Ascending aorta (tissue), 2 donors: ENCODE results near the gene MARCHF3. TPM values are rescaled to one million over a fixed set of nuclear protein-coding genes. Genes with fewer than 3 reads are reported as not detected.

Experiments
- DNase-seq, 2 donors: peaks; one replicate each; pipeline ENCODE4 v3.0.0-alpha.2; 2019; ENCODE audit warnings: low spot score in 2 of 2
- H3K27ac ChIP-seq, 2 donors: fragments of 200-600 bp; sonication (generic); one replicate each; pipeline ENCODE4 v1.5.1; 2016 to 2017; ENCODE audit warnings: mild to moderate bottlenecking in 1 of 2
- H3K27me3 ChIP-seq: fragments of 200-600 bp; sonication (generic); one replicate; pipeline ENCODE4 v1.5.1; 2017
- H3K36me3 ChIP-seq, 2 donors: fragments of 200-600 bp; sonication (generic); one replicate each; pipeline ENCODE4 v1.5.1; 2016
- H3K4me1 ChIP-seq, 2 donors: fragments of 200-600 bp; sonication (generic); one replicate each; pipeline ENCODE4 v1.5.1; 2016 to 2017; ENCODE audit warnings: mild to moderate bottlenecking in 1 of 2
- H3K4me3 ChIP-seq, 2 donors: fragments of 200-600 bp; sonication (generic); one replicate each; pipeline ENCODE4 v1.5.1; 2016 to 2017; ENCODE audit warnings: mild to moderate bottlenecking in 1 of 2
- H3K9me3 ChIP-seq, 2 donors: fragments of 200-600 bp; sonication (generic); one replicate each; pipeline ENCODE4 v1.5.1; 2016
- intact Hi-C: fragments of 100-400 bp; cut with DNase I; formaldehyde crosslinking; loops from one replicate; pipeline ENCODE4 v1.15.1; 2023
- total RNA-seq: library from RNA; depleted of rRNA; stranded (reverse); fragments of >200 nt; gene quantifications from one replicate; pipeline ENCODE4 v1.1.0, GENCODE V29; 2016
- TF ChIP-seq, protein P1 (sequence below), 3 experiments: fragments of 200-600 bp in 2 of 3; fragments of 450-650 bp in 1 of 3; sonication (generic) in 2 of 3; IDR thresholded peaks; one replicate each; pipeline ENCODE4 v1.5.1; 2016 to 2019; ENCODE audit warnings: antibody characterized with exemption in 3 of 3, mild to moderate bottlenecking in 1 of 3, moderate library complexity in 1 of 3

The MARCHF3 gene
- total RNA-seq, 1 donor from 2014 or later, result 22.6 TPM

DNA sequence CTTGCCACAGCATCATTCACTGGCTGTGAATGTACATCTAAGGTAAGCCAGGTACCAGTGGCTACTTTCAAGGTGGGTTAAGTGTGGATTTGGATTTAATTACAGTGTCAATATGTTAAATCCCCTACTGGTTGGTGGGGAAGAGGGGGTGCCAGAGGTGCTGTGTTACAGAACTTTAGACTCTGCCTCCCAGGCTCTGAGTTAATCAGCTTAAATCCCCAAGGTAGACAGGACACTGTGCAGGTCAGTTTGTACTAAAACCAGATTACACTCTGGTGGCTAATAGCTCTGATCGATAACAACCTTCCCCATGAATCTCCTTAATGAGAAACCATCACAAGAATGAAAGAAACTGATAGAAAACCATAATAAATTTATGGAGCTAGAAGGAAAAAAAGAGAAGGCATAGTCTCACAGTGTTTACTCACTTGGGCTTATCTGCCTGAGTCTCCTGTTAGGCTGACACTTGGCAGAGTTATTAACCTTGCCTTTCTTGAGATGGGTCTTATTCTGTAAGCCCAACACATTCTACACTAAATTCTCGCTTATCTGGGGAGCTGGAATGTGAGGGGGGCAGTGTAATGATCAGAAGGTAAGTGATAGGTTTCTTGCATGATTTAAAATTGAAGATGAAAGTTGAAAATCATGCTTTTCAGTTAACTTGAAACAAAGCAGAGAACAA is 146.7 kb downstream of the MARCHF3 start:
- Histone ChIP-seq H3K36me3 (no peaks in the 10 kb centered on the region), H3K4me3 (no peak overlapping the region), H3K9me3 (no peaks in the 10 kb centered on the region), H3K27ac (no peak overlapping the region), H3K4me1 (no peaks in the 10 kb centered on the region), H3K27me3 (no peaks in the 10 kb centered on the region)
- TF ChIP-seq, protein P1, sequence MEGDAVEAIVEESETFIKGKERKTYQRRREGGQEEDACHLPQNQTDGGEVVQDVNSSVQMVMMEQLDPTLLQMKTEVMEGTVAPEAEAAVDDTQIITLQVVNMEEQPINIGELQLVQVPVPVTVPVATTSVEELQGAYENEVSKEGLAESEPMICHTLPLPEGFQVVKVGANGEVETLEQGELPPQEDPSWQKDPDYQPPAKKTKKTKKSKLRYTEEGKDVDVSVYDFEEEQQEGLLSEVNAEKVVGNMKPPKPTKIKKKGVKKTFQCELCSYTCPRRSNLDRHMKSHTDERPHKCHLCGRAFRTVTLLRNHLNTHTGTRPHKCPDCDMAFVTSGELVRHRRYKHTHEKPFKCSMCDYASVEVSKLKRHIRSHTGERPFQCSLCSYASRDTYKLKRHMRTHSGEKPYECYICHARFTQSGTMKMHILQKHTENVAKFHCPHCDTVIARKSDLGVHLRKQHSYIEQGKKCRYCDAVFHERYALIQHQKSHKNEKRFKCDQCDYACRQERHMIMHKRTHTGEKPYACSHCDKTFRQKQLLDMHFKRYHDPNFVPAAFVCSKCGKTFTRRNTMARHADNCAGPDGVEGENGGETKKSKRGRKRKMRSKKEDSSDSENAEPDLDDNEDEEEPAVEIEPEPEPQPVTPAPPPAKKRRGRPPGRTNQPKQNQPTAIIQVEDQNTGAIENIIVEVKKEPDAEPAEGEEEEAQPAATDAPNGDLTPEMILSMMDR (IDR thresholded peaks at IDR 0.05), result no peak
- no peak for DNase-seq
- intact Hi-C loops, result no loop called here

DNA sequence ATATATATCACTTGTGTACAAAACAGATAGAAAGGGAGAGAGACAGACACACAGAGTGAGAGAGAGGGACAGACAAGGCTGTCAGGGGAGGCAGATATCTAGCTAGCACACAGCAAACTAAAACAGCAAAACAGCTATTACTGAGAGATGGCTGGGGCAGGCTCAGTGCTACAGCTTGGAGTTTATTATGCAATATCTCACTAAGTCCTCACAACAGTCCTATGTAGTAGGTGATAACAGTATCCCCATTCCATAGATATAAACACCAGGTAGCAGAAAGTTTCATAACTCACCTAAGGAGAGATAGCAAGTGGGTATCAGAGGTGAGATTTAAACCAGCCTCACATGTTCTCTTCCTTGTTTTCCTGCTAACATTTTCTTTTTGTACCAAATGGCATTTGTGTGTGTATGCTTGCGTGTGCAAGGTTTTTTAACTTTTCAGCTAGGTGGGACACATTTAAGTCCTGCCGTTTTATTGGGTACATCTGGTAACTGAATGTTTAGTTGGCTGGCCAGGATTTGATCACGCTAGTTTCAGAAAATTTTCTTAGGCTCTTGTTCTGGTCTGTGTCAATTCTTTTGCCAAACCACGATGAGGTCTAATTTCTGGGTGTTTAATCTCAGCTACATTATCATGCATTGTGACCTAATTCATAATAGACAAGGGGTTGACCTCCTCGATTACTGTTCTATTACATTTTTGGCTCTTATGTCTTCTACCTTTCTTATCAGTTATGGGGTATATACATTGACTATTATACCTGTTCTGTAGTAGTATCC is 148.3 kb downstream of the MARCHF3 start:
- H3K27me3 ChIP-seq, result no peaks in the 10 kb centered on the region
- no peaks in the 10 kb centered on the region for H3K36me3 ChIP-seq
- H3K9me3 ChIP-seq, result no peaks in the 10 kb centered on the region
- DNase-seq, result no peak
- H3K27ac ChIP-seq, result no peak overlapping the region
- no peaks in the 10 kb centered on the region for H3K4me1 ChIP-seq
- intact Hi-C loops, result no loop called here
- TF ChIP-seq, protein P1 (IDR thresholded peaks at IDR 0.05), result no peak
- no peak overlapping the region for H3K4me3 ChIP-seq

DNA sequence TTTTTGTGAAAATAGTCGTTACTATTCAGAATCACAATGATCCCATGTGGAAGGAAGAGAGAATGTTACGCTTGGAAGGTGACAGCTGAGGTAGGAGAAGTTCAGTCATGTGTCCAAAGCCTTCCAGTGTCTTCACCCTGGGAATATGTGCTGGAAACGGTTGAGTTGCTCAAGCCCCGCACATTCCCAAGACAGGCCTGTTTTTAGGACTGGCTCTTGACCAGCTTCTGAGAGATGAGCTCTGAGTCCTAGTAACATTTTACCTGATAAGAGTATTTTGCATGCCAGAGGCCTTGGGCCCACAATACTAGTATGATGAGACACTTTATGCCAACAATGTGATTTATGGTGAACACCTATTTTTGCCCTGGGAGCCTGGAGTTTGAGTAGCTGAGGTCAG is 151.7 kb downstream of the MARCHF3 start:
- H3K27me3 ChIP-seq, result no peaks in the 10 kb centered on the region
- no peaks in the 10 kb centered on the region for H3K4me1 ChIP-seq
- no peak overlapping the region for H3K27ac ChIP-seq

DNA sequence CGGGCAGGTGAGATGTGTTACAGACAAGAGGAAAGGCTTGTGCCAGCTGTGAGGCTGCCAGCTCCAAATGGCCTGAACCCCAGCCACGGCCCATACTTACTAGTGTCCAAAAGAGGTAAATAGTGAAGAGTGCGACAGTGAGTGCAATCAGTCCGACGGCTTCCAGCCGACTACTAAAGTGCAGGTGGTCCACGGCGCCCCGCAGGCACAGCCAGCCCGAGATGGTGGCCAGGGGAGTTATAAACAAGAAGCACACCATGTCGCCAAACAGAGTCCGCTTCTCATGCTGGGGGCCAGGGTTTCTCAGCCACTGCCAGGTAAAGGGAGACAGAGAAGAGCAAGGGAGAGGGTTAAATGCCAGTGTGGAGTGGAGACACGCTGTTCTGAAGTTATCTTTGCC is 152.3 kb downstream of the MARCHF3 start:
- DNase-seq, result no peak
- intact Hi-C loops, result no loop called here
- no peaks in the 10 kb centered on the region for H3K36me3 ChIP-seq
- TF ChIP-seq, protein P1 (IDR thresholded peaks at IDR 0.05), result no peak
- H3K27me3 ChIP-seq, result no peaks in the 10 kb centered on the region
- H3K4me3 ChIP-seq, result no peak overlapping the region
- no peaks in the 10 kb centered on the region for H3K4me1 ChIP-seq
- no peak overlapping the region for H3K27ac ChIP-seq
- H3K9me3 ChIP-seq, result no peaks in the 10 kb centered on the region

More for the DNA sequence above, 151.7 kb downstream of the MARCHF3 start:
- intact Hi-C loops, result no loop called here
- Histone ChIP-seq H3K4me3 (no peak overlapping the region), H3K9me3 (no peaks in the 10 kb centered on the region), H3K36me3 (no peaks in the 10 kb centered on the region)
- no peak for DNase-seq
- TF ChIP-seq, protein P1 (IDR thresholded peaks at IDR 0.05), result no peak

DNA sequence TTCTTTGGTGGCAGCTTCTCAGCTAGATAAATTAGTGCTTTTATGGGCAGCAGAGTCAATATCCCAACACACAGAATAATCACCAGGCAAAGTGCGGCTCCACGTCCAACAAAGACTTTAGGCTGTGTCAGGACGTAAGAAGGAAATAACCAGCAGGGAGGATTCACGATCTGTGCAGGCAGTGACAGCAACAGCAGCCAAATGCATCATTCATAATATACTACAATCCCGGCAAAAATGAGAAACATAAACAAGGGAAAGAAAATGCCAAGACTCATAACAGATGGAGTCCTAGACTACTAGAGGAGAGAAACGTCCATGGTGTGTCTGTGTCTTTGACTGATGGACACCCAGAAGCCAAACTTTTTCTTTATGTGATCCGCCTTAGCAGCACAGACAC is 152.8 kb downstream of the MARCHF3 start:
- no peak overlapping the region for H3K4me3 ChIP-seq
- H3K36me3 ChIP-seq, result no peaks in the 10 kb centered on the region
- intact Hi-C loops, result no loop called here

More for the DNA sequence above, 152.8 kb downstream of the MARCHF3 start:
- H3K27me3 ChIP-seq, result no peaks in the 10 kb centered on the region
- no peak for DNase-seq
- no peaks in the 10 kb centered on the region for H3K4me1 ChIP-seq
- TF ChIP-seq, protein P1 (IDR thresholded peaks at IDR 0.05), result no peak
- H3K9me3 ChIP-seq, result no peaks in the 10 kb centered on the region
- no peak overlapping the region for H3K27ac ChIP-seq
